SU-DHL-6 (cell line): ENCODE results near the gene PRKAR1B.

Experiments
- CTCF ChIP-seq: fragments of 200-600 bp; sonication (generic); IDR thresholded peaks from one replicate; pipeline ENCODE4 v1.5.1; 2017; ENCODE audit warnings: antibody characterized with exemption, mild to moderate bottlenecking, low read length, moderate library complexity; ENCODE audit not compliant: insufficient read depth, poor library complexity, severe bottlenecking
- EZH2phosphoT487 ChIP-seq: fragments of 200-600 bp; sonication (generic), shearing (Covaris generic); conservative IDR thresholded peaks from 2 replicates; pipeline ENCODE4 v1.6.1; 2018; ENCODE audit warnings: mild to moderate bottlenecking, antibody characterized with exemption, low read length, moderate library complexity, mixed read lengths

DNA sequence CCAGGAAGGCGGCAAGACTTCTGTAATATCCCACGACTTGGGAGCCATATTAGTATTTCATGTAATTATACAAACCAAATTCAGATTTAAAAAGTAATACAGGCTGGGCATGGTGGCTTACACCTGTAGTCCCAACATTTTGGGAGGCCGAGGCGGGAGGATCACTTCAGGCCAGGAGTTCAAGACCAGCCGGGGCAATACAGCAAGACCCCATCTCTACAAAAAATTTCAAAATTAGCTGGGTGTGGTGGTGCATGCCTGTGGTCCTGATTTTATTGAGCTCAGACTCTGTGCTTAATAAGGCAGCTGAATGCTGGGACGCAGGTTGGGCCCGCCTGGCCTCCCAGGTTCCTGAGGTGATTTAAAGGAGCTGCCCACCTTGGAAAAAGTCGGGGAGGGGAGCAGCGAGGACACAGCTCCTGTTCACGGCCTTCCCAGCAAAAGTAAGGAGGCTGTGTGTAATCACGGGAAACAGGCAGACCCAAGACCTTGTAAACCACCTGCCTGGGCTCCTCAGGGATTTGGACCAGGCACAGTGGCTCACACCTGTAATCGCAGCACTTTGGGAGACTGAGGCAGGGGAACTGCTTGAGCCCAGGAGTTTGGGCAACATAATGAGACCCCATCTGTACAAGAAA lies 93.6 kb downstream of the PRKAR1B start:
- no peak for TF ChIP-seq CTCF
- TF ChIP-seq EZH2phosphoT487: no peak
